ENCODE results near the gene RPS26.
A peak's percentile ranks its signal among the peaks of the same experiment; 100 is the strongest.

GRCh38 chr12:56041552-56042429, at the start of gene RPS26:
- TF ChIP-seq CTCF (IDR thresholded peaks at IDR 0.05) = peak in 2 of 7 experiments; percentile 45 to 49
- TF ChIP-seq EP300 (IDR thresholded peaks at IDR 0.05) = no peak
- peak in 2 of 4 donors; percentile 71 to 83 for TF ChIP-seq POLR2A (IDR thresholded peaks at IDR 0.05)

Measured in stomach (tissue), 4 donors.